Mesothelial cell of epicardium (in vitro differentiated cells): ENCODE results near the gene AUTS2. TPM values are rescaled to one million over a fixed set of nuclear protein-coding genes. Genes with fewer than 3 reads are reported as not detected.
"Not testable (repeated sequence)": the region's sequence is repeated elsewhere in the genome, so short reads cannot be mapped to it uniquely, and the experiment has no call there.

ENCODE experiments used
- DNase-seq, 2 experiments: peaks; one replicate each; pipeline ENCODE4 v3.0.0; 2021; ENCODE audit warnings: low spot score in 2 of 2; ENCODE audit not compliant: unreplicated experiment in 2 of 2
- H3K27ac Mint-ChIP-seq: 2 replicates; pipeline ENCODE4 v1.8.0; 2021; ENCODE audit warnings: mixed read lengths
- H3K27me3 Mint-ChIP-seq: 2 replicates; pipeline ENCODE4 v1.8.0; 2021; ENCODE audit warnings: low read depth, mixed read lengths
- H3K36me3 Mint-ChIP-seq: 2 replicates; pipeline ENCODE4 v1.8.0; 2021; ENCODE audit warnings: mixed read lengths
- H3K4me1 Mint-ChIP-seq: 2 replicates; pipeline ENCODE4 v1.8.0; 2021; ENCODE audit warnings: mixed read lengths
- H3K4me3 Mint-ChIP-seq: 2 replicates; pipeline ENCODE4 v1.8.0; 2021; ENCODE audit warnings: mild to moderate bottlenecking, moderate library complexity, mixed read lengths
- H3K9me3 Mint-ChIP-seq: 2 replicates; pipeline ENCODE4 v1.8.0; 2021; ENCODE audit warnings: mixed read lengths
- CTCF ChIP-seq: fragments of 200-600 bp; sonication (generic); IDR thresholded peaks from one replicate; pipeline ENCODE4 v1.5.0; 2021; ENCODE audit warnings: antibody characterized with exemption; ENCODE audit not compliant: unreplicated experiment
- total RNA-seq: library from RNA; stranded (reverse); gene quantifications from 3 replicates; pipeline ENCODE4 v1.2.1, GENCODE V29; 2021

Gene AUTS2
- total RNA-seq, 1 donor from 2014 or later: 135 TPM

- H3K36me3 Mint-ChIP-seq: no peaks in the 10 kb centered on the region
- no peaks in the 10 kb centered on the region for H3K4me1 Mint-ChIP-seq
- peaks cover 5% of the 10 kb centered on the region for H3K9me3 Mint-ChIP-seq
- peaks cover 35% of the 10 kb centered on the region for H3K27me3 Mint-ChIP-seq
- no peak for TF ChIP-seq CTCF
- no peak overlapping the region for H3K4me3 Mint-ChIP-seq
- no peak for DNase-seq
- no peak overlapping the region for H3K27ac Mint-ChIP-seq
These were observed 1214.2 kb downstream of the AUTS2 start for GRCh38 chr7:70812511-70812910.

- not testable (repeated sequence) for H3K4me3 Mint-ChIP-seq, H3K27ac Mint-ChIP-seq, DNase-seq, H3K4me1 Mint-ChIP-seq, H3K36me3 Mint-ChIP-seq
- Mint-ChIP-seq H3K27me3 (peaks cover 33% of the 10 kb centered on the region), H3K9me3 (peaks cover 22% of the 10 kb centered on the region)
These were observed 1224.2 kb downstream of the AUTS2 start for GRCh38 chr7:70822490-70822889.

- H3K27ac Mint-ChIP-seq: no peak overlapping the region
- H3K27me3 Mint-ChIP-seq: peaks cover 39% of the 10 kb centered on the region
These were observed 1231.2 kb downstream of the AUTS2 start for GRCh38 chr7:70829221-70830059.

GRCh38 chr7:70830060-70830395 is 1231.8 kb downstream of the AUTS2 start:
- Mint-ChIP-seq H3K36me3 (no peaks in the 10 kb centered on the region), H3K9me3 (peaks cover 6% of the 10 kb centered on the region), H3K4me1 (peaks cover 2% of the 10 kb centered on the region), H3K27ac (no peak overlapping the region), H3K4me3 (no peak overlapping the region), H3K27me3 (peaks cover 34% of the 10 kb centered on the region)
- no peak for TF ChIP-seq CTCF
- no peak for DNase-seq

More at GRCh38 chr7:70829221-70830059, 1231.2 kb downstream of the AUTS2 start:
- peak; percentile 29 to 73 for DNase-seq
- Mint-ChIP-seq H3K4me1 (peaks cover 2% of the 10 kb centered on the region), H3K4me3 (peak overlapping the region; percentile 51), H3K9me3 (peaks cover under 1% of the 10 kb centered on the region), H3K36me3 (no peaks in the 10 kb centered on the region)
- peak; percentile 93 for TF ChIP-seq CTCF

- Mint-ChIP-seq H3K4me1 (peaks cover 2% of the 10 kb centered on the region), H3K36me3 (no peaks in the 10 kb centered on the region), H3K27ac (no peak overlapping the region), H3K4me3 (no peak overlapping the region), H3K27me3 (peaks cover 30% of the 10 kb centered on the region), H3K9me3 (peaks cover 10% of the 10 kb centered on the region)
- TF ChIP-seq CTCF: no peak
- DNase-seq: no peak
These were observed 1232.2 kb downstream of the AUTS2 start for GRCh38 chr7:70830426-70830825.

- no peak for TF ChIP-seq CTCF
- Mint-ChIP-seq H3K27me3 (peaks cover 18% of the 10 kb centered on the region), H3K9me3 (peaks cover 16% of the 10 kb centered on the region), H3K36me3 (no peaks in the 10 kb centered on the region), H3K27ac (no peak overlapping the region), H3K4me1 (peaks cover 2% of the 10 kb centered on the region), H3K4me3 (no peak overlapping the region)
- DNase-seq: no peak
These were observed 1235.5 kb downstream of the AUTS2 start for GRCh38 chr7:70833726-70834125.
